ENCODE results near the gene ANG.

- peak; percentile 53 for TF ChIP-seq CTCF (tag by site-specific recombination; IDR thresholded peaks at IDR 0.05)
- no peak for TF ChIP-seq ZNF785 (tag by site-specific recombination; IDR thresholded peaks at IDR 0.05)
These were observed 2.5 kb downstream of the ANG start for GRCh38 chr14:20690848-20691640.
